ENCODE results near the gene HPCAL4.

GRCh38 chr1:39632323-39632681 is 58.9 kb downstream of the HPCAL4 start:
- no peak for TF ChIP-seq POLR2AphosphoS5 (IDR thresholded peaks at IDR 0.05)
- no peak for TF ChIP-seq CTCF (IDR thresholded peaks at IDR 0.05)
- TF ChIP-seq EP300 (IDR thresholded peaks at IDR 0.05) = no peak
